H1 (cell line): ENCODE results near the gene MTX2. TPM values are rescaled to one million over a fixed set of nuclear protein-coding genes. Genes with fewer than 3 reads are reported as not detected.

Experiments
- CTCF ChIP-seq, 3 experiments: IDR thresholded peaks; 1 replicate in 2 of 3; 2 replicates in 1 of 3; pipeline versions ENCODE4 v1.5.1 to v1.6.1; 2011; ENCODE audit warnings: low read length in 3 of 3, mild to moderate bottlenecking in 3 of 3, inconsistent platforms in 2 of 3, low read depth in 1 of 3, moderate library complexity in 1 of 3; ENCODE audit not compliant: insufficient read depth in 1 of 3; ENCODE audit errors: control extremely low read depth in 1 of 3
- KDM5A ChIP-seq: fragments of 200-600 bp; IDR thresholded peaks from 2 replicates; pipeline ENCODE4 v1.7.1; 2012; ENCODE audit warnings: mild to moderate bottlenecking, low read length, inconsistent platforms, mixed read lengths
- RBBP5 ChIP-seq: IDR thresholded peaks from 2 replicates; pipeline ENCODE4 v1.7.1; 2012; ENCODE audit warnings: low read depth, mild to moderate bottlenecking, inconsistent platforms, low read length, moderate library complexity, borderline replicate concordance
- RNF2 ChIP-seq: fragments of 200-900, 300-1000 bp; sonication (generic); IDR thresholded peaks from 2 replicates; pipeline ENCODE4 v1.7.1; 2016; ENCODE audit warnings: borderline replicate concordance, low read depth, mild to moderate bottlenecking, antibody characterized with exemption, low read length; ENCODE audit not compliant: poor library complexity, severe bottlenecking; ENCODE audit errors: missing control alignments
- polyA plus RNA-seq, 7 experiments: library from polyadenylated mRNA; depleted of rRNA in 3 of 7; stranded (reverse) in 5 of 7; unstranded in 2 of 7; fragments of >200 nt in 5 of 7; fragments of 200-250 nt in 2 of 7; gene quantifications; 1 replicate in 5 of 7; 2 replicates in 1 of 7; 4 replicates in 1 of 7; pipeline versions ENCODE4 v1.2.1 to v1.2.3, GENCODE V29; 2011 to 2013; ENCODE audit warnings: missing spikeins in 2 of 7, mixed read lengths in 2 of 7
- total RNA-seq: library from RNA; stranded (reverse); fragmentation: NEBNext Ultra II Directional; extraction: Animal tissue kit (Norgen Biotek cat#: 25700); gene quantifications from 2 replicates; pipeline ENCODE4 v1.2.1, GENCODE V29; 2021

MTX2 gene
- total and polyA plus RNA-seq, 2 of the 8 experiments (the other 6 are each of a cell fraction or from before 2014, with no cell fraction given) = 33.5 to 38.3 TPM

- TF ChIP-seq KDM5A (no peak), CTCF (IDR thresholded peaks at IDR 0.05; ENCODE audit: control extremely low read depth in 1 of 3, insufficient read depth in 1 of 3, low read depth in 1 of 3, low read length in 3 of 3) (no peak), RNF2 (no peak), RBBP5 (no peak)
Observed at GRCh38 chr2:176324862-176325261, 55.6 kb downstream of the MTX2 start (continued).
